ACHN (cell line): ENCODE measurements around the gene CPNE7.

Experiments used
- DNase-seq: peaks from one replicate; pipeline ENCODE4 v3.0.0-alpha.2; 2015
- in situ Hi-C: cut with HindIII; loops from 2 replicates; pipeline ENCODE4 v1.10.0; 2017; ENCODE audit warnings: low sequenced_read_pairs, low pct_ligation_motif_present, low pct_unique_long_range_greater_than_20kb

The CPNE7 gene

DNA sequence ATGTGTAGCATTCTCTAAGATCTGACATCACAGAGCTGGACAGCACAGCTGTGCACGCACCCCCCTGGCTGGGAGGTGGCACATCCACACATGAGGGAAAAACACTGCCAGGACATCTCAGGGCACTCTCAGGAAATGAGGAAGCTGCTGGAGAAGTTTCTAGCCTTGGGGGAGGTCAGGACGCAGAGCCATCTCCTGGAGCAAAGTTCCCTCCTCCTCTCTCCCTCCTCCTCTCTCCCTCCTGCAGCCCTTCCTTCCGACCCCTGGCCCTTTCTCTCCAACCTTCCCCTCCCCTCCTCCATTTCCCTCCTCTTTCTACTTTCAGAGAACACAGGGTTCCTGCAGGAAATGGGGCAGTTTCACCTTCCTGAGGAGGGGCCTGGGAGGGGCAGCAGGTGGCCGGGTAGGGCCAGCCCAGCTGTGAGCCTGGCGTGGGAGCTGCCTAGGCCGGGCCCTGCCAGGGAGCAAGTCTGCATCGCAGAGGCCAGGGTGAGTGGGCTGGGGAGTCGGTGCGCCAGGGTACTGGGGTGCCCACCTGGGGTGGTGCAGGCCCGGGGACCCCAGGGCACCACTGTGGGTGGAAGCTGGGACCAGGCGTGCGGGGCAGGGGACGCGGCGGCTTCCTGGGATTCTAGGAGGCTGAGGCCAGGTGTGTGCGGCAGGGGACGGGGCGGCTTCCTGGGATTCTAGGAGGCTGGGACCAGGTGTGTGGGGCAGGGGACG, 37.8 kb downstream of the CPNE7 start, which contains the start of gene DPEP1:
Gene DPEP1 (plus strand): TSS at position 412 of the 723 bp plus-strand sequence. CDS start 16,769 bp downstream, outside the sequence.
- in situ Hi-C loops, result no loop called here
- no peak for DNase-seq

DNA sequence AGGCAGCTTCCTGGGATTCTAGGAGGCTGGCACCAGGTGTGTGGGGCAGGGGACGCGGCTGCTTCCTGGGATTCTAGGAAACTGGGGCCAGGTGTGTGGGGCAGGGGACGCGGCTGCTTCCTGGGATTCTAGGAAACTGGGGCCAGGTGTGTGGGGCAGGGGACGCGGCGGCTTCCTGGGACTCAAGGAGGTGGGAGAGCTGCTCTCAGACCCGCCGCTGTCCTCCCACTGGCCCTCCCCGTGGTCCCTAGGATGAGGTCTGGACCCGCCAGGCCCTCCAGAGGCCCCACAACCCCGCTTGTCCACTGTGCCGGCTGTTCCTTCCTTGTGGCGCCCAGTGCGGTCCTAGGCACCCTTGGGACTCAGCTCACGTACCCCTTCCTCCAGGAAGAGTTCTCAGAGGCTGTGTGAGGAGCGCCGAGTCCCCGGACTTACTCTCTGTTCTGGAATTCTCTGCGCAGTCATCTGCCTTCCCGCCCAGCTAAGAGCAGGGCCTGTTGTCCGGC, 38.4 kb downstream of the CPNE7 start:
- no peak for DNase-seq
- in situ Hi-C loops, result no loop called here

DNA sequence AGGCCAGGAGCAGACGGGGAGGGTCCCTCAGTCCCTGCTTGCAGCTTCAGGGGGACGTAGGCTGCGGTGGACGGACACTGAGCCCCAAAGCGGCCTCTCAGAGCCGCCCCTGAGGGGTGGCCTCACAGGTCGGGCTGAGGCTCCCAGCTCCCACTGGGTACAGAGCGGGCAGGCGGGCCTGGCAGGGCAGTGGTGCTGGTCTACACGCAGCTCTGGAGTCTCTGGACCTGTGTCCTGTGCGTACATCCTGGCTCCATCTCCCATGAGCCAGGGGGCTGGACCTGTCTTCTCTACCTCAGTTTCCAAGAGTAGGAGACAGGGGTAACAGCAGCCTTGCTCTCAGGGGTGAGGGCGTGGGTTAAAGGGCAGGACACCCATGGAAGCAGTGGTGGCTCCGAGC, 39.6 kb downstream of the CPNE7 start:
- DNase-seq, result no peak
- in situ Hi-C loops, result no loop called here

DNA sequence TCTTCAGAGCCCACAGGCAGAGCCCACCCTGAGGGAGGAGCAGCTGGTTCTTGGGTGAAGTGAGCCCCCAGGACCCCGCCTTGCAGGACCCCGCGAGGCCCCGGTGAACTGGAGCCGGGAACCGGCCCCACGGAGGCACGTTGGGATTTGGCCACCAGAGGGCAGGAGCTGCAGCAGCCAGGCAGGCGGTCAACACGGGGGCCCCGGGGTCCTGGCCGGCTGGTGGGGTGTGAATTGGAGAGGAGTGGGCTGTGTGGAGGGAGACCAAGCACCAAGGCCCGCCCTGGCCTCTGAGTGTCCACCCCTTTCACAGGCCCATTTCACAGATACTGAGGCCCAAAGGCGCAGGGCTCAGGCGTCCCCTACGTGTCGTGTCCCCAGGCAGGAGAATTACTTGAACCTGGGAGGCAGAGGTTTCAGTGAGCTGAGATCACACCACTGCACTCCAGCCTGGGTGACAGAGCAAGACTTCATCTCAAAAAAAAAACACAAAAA, 40.1 kb downstream of the CPNE7 start:
- peak; percentile 45 for DNase-seq
- in situ Hi-C loops, result no loop called here

DNA sequence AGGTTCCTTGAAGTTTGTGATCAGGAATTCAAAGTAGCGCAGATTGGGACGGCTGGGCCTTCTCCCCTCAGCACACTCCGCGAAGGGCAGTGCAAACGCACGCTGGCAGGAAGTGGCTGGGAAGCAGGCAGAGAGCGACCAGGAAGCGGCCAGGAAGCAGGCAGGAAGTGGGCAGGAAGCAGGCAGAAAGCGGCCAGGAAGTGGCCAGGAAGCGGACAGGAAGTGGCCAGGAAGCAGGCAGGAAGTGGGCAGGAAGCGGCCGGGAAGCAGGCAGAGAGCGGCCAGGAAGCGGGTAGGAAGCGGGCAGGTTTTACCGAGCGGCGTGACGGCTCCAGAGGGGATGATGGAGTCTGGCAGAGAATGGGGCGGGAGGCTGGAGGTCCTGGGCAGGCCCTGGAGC, 41.1 kb downstream of the CPNE7 start:
- no peak for DNase-seq
- in situ Hi-C loops, result no loop called here

DNA sequence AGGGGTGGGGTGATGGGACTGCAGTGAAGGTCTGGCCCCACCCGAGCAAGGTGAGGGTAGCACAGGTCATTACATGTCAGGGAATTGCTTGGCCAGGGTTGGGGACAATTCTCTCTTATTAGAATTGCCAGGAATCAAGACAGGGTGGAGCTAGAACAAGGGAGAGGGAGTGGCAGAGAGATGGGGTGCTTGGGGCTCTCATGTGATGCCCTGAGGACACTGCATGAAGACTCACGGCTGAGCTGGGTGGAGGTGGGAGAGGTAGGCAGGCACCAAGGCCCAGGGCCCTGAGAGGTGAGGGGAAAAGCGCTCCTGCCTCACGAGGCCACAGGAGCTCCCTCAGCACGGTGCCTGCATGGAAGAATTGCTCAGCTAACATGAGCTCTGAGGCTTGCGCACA, 41.5 kb downstream of the CPNE7 start:
- no peak for DNase-seq
- in situ Hi-C loops, result no loop called here

DNA sequence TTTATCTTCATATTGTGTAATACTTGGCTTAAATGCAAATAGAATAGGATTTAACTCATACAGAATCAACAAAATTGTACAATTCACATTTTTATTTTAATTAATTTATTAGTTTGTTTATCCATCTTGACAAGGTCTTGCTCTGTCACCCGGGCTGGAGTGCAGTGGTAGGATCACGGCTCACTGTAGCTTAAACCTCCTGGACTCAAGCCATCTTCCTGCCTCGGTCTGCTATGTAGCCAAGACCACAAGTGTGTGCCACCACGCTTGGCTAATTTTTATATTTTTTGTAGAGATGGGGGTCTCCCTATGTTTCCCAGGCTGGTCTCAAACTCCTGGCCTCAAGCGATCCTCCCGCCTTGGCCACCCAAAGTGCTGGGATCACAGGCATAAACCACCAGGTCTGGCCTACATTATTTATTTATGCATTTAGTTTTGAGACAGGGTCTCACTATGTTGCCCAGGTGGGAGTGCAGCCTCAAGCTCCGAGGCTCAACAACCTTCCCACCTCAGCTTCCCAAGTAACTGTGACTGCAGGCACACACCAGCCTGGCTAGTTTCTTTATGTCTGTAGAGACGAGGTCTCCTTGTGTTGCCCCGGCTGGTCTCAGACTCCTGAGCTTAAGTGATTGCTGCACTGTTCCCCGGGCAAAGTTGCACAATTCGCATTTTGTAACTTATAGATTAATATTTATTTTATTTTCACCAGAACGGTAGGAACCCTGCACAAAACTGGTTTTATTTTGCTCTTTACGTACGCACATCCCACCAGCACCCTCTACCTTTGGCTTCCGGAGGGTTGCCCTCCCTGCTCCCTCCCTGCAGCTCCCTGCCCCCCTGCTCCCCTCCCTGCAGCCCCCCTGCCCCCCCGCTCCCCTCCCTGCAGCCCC, 42.8 kb downstream of the CPNE7 start:
- in situ Hi-C loops, result no loop called here

DNA sequence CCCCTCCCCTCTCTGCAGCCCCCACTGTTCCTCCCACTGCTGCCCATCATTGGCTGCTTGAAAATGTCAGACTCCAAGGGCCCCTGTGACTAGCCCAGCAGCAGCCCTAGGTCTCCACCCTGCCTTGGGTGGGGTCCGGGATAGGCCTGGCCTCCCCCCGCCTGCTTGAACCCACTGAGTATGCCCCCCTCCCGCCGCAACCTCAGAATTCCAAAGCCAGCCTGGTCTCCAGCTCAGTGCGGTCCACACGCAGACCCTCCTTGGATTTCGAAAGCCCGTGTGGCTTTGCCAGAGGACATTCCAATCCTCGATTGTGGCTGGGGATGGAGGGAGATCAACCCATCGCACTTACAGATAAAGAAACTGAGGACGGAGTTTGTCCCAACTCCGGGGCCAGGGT, 44.3 kb downstream of the CPNE7 start:
- DNase-seq, result no peak
- in situ Hi-C loops, result no loop called here

More for the DNA sequence above, 42.8 kb downstream of the CPNE7 start:
- DNase-seq, result peak; percentile 52

DNA sequence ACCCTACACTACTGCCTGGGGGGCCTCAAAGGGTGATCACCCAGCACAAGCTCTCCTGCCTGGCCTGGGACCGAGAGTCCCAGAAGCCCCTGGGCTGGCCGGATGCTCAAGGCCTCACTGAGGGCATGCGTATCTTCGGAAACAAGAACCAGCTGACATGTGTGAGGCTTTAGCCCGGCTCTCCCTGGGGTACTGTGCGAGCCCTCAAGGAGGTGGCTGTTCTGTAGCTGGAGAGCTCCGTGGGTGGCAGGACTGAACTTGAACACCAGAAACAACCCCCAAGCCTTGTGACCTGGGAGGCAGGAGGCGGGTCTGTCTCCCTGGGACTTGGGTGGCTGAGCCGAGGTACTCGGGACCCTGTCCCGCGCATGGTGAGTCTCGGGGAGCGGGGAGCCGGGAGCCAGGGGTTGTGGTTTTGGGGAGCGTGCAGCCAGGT, 44.9 kb downstream of the CPNE7 start:
- DNase-seq, result no peak
- in situ Hi-C loops, result no loop called here

DNA sequence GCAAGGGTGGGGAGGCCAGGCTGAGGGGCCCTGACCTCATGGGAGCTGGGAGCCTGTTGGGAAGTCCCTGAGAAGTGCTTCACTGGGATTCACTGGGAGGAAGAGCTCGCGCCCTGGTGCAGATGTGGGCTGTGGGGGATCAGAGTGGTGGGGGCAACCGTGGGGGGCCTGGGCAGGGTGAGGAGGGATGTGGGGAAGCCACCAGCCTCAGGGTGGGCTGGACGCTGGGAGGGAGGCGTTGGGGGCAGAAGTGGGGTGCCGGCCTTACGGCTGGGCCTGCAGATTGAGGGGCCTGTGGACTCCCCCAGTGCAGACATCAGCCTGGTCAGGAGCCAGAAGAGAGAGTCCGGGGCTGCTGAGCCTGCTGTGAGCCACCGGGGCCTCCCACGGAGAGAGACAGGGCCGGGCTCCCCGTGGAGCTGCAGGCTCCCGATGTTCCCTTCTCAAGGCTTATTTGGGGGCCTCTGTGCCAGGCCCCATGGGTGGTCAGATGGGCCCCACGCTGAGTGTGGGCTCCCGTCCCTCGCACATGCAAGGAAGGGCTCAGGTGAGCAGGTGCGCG, 45.7 kb downstream of the CPNE7 start:
- in situ Hi-C loops, result no loop called here
- DNase-seq, result no peak

DNA sequence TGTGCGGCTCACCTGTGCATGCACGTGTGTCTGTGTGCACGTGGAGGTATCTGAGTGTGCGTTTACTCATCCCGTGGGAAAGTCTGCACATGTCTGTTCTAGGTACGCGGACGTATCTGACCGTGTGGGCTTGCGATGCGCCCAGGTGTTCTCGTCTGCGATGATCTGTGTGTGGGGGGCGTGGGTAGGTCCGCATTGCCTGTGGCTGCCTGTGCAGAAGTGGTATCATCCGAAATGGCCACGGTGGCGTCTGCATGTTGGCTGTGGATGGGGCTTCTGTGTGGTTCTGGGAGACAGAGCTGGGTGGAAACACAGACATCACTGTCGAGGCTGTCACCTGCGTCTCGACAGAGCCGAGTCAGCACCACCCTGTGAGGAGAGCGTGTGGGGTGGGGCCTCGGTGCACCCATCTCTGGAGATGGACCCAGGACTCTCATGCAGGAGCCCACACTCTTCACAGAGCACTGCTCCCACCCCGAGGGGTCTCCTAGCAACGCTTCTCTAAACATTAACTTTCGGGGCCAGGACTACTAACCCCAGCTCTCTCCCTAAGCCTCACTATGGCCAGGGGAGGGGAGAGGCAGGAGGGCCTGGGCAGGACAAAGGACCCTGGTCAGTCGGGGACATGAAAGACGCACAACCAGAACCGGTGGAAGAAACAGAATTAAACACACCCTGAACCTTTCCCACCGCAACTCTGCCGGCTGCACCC, 46.3 kb downstream of the CPNE7 start:
- in situ Hi-C loops, result no loop called here
- DNase-seq, result no peak

DNA sequence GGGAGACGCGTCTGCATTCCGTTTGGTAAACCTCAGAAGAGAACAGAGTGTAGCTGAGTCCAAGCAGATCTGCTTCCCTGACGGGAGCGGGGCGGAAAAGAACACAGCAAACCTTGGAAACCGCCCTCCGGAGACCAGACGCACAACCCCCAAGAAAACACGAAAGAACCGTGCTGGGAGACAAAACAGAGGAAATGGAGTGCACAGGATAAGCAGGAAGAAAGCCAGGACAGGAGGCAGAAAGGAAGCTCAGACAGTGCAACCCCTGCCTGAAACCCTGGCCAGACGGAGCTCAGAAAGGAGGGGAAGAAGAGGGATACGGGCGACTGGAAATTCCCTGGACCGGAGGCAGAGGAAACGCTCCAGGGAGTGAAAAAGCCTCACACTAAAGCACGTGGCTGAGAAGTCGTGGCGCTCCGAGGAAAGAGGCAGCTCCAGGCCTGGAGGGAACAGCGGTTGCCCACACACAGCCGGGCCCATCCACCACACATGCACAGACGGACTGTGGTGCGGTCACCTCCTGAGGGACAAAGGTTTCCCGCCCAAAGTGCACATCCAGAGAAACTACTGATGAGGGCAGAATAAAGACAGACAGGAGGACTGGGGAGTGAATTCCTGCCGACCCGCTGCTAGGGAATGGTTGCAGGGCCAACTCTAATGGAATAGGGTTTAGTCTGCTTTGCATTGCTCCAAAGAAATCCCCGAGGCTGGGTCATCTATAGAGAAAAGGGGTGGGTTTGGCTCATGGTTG, 48.1 kb downstream of the CPNE7 start:
- in situ Hi-C loops, result no loop called here
- no peak for DNase-seq

DNA sequence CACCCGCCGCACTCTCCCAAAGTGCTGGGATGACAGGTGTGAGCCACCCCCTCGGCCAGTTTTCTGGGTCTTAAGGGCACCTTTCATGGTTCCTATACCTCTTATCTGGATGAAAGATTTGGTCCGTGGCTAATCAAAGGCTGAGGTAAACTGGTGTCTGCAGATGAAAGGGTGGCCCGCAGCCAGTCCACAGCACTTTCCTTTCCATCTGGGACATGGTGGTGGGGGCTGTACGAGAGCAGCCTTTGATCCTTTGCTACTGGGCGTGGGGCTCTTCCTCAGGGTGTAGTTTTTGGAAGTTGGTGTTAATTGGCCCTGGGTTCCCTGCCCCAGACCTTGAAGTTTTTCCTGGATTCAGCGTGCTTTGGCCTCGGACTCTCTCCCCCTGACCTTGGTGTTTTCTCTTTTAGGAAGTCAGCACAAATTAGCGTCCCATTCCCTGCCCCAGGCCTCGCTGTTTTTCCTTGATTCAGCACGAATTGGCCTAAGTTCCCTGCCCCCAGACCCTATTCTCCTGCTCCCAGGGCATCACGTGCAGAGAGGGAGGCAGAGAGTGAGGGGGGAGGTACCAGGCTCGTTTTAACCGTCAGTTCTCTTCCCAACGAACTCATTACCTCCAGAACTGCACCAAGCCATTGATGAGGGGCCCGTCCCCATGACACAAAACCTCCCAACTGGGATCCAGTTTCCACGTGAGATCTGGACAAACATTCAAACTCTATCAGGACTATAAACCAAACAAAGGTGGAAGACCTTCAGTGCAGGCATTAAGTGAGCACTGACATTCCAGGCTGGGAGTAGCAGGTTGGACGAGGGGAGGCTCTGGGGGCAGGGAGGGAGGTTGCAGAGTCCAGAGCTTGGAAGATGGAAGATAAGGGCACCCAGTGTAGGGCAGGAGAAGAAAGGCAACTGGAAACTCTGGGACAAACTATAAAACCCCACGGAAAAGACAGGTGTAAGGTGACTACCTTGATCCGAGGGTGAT, 49.5 kb downstream of the CPNE7 start:
- no peak for DNase-seq
- in situ Hi-C loops, result no loop called here

DNA sequence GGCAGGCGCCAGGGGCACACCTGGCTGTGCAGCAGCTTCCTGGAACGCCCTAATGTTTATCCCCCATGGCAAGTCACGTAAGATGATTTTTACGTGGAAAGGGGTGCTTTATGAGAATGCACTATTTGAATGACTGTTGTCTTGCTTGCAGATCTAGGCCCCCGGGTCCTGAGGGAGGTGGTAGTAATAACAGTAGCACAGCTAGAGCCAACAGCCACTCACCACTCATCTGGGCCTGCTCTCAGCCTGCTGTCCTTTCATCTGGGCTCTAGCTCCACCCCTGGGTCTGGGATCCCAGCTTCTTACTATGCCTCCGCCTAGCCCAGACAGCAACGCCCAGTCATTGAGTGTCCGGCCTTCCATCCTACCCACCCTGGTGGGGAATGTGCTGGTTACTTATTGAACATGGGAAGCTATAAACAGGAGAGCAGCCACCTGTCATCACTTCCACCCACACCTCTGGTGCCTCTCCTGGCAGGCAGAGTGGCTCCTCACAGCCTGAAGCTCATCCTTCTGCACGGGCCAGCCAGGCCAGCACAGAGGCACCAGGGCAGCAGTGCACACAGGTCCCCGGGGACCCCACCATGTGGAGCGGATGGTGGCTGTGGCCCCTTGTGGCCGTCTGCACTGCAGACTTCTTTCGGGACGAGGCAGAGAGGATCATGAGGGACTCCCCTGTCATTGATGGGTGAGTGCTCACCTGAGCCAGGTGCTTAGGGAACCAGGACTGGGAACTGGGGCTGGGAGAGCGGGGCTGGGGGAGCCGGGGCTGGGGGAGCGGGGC, 54.5 kb downstream of the CPNE7 start:
- DNase-seq, result no peak
- in situ Hi-C loops, result no loop called here

DNA sequence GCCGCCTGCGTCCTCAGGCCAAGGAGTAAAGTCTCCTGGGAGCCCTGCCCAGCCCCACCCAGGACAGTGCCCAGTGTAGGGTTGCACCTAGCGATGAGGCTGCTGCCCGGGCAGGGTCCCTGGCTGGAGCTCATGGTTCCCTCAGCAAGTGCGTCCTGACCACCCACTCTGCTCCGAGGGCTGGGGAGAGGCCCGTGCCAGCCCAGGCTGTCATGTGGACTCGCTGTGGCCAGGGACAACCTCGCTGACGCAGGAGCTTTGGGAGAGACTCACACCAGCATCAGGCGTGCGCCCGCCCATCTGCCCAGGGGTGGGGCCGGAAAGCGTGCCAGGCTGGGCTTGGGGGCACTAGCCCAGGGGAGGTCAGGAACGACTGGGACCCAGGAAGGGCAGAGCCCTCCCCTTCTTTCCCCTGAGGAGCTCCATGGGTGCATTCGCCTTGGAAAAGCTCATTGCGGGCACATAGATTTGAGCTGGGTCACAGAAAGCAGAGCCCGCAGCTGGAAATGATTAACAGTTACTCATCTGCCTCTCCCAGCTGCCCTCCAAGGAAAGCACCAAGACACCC, 57.6 kb downstream of the CPNE7 start:
- in situ Hi-C loops, result no loop called here
- peak; percentile 99 for DNase-seq
